Measurements from ENCODE around the gene CALD1.
A peak's percentile ranks its signal among the peaks of the same experiment; 100 is the strongest.

CALD1 gene

GRCh38 chr7:134927723-134928122 lies 148.3 kb downstream of the CALD1 start:
- no peak for DNase-seq (ENCODE audit: low read depth)

- DNase-seq (ENCODE audit: low read depth), result no peak
Observed at GRCh38 chr7:134928554-134928953, 149.1 kb downstream of the CALD1 start.

DNA sequence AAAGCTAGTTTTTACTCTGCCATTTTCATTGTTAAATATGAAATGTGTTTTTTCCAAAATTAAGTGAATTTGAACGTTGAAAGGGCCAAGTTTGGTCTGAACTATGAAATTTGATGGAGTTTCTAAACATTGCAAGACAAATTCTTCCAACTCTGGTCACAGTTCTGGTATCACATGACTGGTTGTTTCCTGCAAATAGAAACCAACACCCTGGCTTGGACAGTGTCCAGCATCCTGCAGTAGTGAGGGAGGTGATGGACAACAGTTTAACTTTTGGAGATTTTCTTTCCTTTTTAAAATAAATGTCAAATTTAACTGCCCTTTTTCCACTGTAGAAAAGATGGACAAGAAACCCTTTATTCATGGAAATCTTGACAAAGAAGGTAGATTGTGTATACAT lies 152.1 kb downstream of the CALD1 start:
- peak; percentile 54 for DNase-seq (ENCODE audit: low read depth)

GRCh38 chr7:134932707-134933370 lies 153.4 kb downstream of the CALD1 start:
- DNase-seq (ENCODE audit: low read depth), result peak; percentile 26

GRCh38 chr7:134933460-134934068 lies 154.1 kb downstream of the CALD1 start:
- no peak for DNase-seq (ENCODE audit: low read depth)

GRCh38 chr7:134935701-134936100 lies 156.3 kb downstream of the CALD1 start:
- no peak for DNase-seq (ENCODE audit: low read depth)

DNA sequence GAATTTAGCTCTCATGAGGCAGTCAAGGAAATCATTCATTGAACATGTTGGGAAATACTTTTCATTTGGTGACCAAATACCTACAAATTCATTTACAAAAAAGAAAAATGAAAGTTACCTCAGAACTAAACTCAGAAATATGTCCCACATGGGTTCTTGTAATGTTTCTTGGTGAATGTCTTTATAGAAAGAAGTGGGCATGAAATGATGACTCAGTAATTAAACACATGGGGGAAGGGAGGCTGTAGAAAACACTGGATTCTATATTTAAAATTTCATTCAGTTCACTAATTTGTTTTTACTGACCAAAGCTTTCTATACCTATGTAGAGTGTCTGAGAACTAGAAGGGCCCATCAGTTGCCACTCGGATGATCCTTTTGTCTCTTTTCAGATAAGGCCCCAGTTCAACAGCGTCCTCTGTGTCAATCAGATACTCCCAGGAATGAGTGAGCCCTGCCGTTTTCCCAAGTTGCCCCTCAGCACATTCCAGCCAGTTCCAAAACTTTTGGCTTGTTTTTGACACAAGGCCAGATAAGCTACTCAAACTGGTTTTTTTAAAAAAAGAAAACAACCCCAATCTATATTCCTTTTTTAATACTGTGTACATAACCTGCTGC lies 157.6 kb downstream of the CALD1 start:
- no peak for DNase-seq (ENCODE audit: low read depth)

DNA sequence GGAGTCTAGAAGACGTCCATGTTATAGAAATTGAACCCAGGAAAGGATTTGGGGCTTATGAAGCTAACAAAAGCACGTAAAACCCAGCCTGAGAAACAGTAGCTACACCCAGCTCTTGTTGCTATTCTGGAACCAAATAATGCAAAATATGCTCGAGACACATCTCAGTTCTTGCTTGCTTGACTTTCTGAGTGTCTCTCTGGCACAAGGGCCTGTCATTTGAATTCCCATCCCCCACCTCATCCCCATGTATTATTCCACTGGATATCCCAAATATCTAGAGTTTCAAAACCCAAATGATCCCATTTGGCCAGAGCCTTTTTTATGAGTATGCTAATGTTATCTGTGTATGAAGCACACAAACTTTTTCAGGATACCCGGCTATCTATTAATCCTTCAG lies 158.7 kb downstream of the CALD1 start:
- DNase-seq (ENCODE audit: low read depth), result no peak

DNA sequence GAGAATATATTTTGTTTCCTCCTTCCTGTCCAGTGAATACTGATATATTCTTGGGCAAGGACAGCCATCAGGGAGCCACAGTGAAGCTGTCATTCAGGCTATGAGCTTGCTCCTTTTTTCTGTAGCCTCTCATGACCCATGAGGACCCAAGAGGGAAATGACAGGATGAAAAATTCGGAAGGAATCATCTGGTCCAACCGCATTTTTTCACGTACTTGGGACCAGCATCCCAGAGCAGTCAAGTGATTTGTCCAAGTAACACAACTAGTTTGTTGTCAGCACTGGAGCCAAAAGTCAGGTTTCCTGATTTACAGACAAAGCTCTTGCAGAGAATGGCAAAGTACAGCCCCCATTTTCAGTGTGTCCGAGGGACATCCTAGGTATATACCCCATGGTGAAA lies 159.7 kb downstream of the CALD1 start:
- no peak for DNase-seq (ENCODE audit: low read depth)

GRCh38 chr7:134940729-134941128 lies 161.3 kb downstream of the CALD1 start:
- no peak for DNase-seq (ENCODE audit: low read depth)

DNA sequence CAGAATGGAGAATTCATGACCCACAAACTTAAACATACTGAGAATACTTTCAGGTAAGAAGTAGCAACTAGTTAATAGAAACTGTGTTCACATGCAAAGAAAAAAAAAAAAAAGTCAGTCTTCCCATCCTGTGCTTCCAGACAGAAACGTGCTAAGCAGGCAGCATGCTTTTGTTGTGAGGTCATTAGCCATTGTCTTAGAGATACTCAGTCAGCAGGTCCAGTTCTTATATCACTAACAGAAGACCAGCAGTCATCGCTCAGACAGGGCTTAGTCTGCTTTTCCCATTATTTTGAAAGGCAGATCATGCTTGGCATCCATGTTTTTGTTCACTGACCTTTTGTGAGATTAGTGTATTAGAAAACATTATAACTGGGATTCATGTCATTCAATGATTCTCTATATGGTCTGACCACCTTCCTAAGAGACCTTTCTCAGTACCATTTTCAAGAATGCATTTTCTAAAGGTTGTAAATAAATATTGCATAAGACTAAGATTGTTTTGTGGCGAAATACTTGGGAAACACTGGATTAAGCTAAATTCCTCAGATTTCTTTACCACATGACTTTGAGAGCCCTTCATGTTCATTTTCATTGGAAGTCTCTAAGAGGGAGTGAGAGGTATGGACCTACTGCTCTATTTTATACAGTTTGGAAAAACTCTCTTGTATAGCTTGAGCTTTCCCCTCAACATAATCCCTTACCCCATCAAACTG lies 161.9 kb downstream of the CALD1 start:
- DNase-seq (ENCODE audit: low read depth), result peak; percentile 50

DNA sequence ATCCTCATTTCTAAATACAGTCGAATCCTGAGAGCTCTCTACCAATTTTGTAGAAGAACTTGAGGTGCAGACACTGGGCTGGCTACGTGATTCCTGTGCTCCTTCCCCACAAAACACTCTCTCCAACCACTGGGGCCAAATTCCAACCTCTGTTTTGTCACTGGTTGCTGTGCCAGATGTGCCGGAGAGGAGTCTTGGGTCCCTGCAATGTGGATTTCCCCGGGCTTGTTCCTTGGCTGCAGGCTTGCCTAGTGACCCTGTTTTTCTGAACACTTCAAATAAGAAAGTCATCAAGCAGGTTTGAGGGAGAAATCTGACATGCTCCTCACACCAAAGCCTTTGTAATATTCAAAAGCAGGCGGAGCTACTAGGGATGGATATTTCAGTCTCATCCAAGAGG lies 162.5 kb downstream of the CALD1 start:
- DNase-seq (ENCODE audit: low read depth), result no peak

DNA sequence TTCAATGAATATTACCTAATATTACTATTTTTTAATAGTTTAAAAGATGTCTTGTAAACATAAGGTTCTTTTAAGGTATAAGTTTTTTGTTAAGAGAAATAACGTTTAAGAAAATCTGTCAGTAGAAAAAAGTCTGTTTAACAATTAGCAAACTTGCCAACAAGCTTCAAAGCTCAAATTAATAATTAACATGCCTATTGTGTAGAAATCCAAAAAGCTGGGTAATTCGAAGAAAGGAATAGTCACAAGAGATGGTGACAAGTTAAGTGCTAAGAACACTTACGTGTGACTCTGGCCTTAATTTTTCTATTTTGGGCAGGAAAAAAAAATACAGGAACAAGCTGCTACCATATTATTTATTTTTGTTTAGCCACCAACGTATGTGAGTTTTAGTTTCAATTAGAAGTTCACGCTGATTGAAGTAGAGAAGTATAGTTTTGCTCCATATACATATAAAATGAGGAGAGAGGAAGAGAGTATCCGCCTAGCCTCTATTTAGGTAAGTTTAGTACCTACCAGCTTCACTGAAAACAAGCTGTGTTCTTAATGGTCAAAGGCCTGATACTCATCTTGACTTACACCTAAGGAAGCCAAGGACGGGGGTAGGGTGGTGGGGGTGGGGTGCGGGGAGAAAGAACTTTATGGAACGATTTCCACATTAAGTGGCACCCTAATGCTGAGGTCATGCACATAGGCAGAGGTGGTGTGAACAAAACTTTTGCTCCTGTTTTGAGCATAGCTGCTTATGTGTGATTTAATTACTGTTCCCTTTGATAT lies 163.4 kb downstream of the CALD1 start:
- DNase-seq (ENCODE audit: low read depth), result no peak

DNA sequence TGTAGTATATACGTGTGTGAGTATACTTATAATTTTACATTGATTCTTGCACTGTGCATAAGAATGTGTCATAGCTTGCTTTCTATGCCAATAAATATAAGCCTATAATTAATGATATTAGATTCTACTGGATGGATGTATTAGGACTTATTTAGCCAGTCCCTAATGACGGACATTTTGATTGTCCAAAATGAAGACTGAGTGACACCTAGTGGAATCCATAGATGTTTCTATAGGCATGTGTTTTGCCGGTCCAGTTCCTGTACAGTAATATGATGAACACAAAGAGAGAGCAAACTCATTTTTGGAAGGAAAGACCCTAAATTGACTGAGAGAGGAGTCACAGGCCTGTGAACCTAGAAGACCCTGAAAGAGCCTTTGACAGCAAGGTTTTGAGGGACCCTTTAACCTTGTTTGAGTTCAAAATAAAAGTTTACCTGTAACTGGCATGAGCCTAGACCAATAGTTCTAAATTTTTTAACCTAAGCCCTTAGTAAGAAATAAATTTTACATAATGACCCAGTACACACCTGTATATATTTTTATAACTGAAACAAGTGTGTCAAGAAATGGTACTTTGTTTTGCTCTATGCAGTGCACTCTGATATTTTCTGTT lies 164.5 kb downstream of the CALD1 start:
- no peak for DNase-seq (ENCODE audit: low read depth)

DNA sequence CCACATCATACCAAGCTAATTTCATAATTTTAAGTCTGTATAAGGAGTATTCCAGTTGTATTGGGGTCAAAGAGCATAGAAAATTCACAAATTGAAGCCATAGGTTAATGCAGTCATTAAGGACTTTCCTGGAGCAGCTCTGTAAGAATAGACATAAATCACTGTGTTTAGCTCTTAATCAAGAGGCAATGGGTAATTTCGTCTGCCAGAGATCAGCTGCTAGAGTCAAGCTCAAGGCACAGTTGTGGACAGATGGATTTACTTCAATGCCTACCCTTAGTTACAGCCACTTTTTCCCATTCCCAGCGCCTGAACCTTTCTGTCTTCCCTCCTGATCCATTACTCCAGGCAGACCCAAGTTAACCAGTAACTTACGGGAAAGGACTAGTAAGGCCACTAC lies 166.3 kb downstream of the CALD1 start:
- DNase-seq (ENCODE audit: low read depth), result no peak

DNA sequence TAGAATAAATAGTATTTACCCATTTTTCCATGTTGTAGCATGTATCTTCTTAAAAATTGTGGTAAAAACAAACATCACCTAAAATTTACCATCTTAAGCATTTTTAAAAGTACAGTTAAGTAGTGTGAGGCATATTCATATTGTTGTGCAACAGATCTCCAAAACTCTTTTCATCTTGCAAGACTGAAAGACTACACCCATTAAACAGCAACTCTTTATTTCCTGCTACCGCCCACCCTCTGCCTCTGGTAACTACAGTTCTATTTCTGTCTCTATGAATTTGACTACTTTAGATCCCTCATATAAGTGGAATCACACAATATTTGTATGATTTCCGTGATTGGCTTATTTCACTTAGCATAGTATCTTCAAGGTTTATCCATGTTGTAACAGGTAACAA lies 166.8 kb downstream of the CALD1 start:
- DNase-seq (ENCODE audit: low read depth), result peak; percentile 45

- no peak for DNase-seq (ENCODE audit: low read depth)
Observed at GRCh38 chr7:134947329-134947728, 167.9 kb downstream of the CALD1 start.

DNA sequence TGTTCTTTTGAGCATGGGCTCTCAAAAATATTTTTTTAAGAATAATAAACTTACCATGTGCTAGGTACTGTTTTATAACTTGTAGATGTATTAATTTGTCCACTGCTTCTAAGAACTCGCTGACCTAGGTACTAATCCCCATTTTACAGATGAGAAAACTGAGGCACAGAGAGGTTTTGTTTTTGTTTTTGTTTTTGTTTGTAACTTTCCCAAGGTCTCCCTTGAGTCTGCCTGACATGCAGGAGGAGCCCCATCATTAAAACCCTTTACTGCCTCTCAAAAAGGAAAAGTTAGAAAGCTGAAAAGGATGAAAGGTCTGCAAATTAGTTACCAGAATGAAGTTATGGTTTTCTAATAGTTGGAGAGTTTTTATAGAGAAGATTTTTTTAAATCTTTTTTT lies 168.4 kb downstream of the CALD1 start:
- no peak for DNase-seq (ENCODE audit: low read depth)

DNA sequence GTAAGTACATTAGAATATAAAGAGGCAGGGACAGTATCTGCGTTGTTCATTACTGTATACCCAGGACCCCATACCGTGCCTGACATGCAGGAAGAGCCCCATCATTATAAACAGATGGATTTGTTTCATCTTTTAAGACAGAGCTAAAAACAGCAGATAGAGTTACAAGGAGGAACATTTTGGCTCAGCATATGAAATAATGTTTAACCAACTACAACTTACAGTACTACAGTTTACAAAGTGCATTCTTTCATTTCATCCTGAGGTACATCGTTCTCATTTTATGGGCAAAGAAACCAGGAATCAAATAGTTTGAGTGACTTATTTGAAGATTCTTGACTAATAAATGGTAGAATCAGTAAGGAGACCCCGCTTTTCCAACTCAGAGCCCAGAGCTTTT lies 168.8 kb downstream of the CALD1 start:
- DNase-seq (ENCODE audit: low read depth), result peak; percentile 24

GRCh38 chr7:134948736-134949135 lies 169.3 kb downstream of the CALD1 start:
- DNase-seq (ENCODE audit: low read depth), result peak; percentile 51

DNA sequence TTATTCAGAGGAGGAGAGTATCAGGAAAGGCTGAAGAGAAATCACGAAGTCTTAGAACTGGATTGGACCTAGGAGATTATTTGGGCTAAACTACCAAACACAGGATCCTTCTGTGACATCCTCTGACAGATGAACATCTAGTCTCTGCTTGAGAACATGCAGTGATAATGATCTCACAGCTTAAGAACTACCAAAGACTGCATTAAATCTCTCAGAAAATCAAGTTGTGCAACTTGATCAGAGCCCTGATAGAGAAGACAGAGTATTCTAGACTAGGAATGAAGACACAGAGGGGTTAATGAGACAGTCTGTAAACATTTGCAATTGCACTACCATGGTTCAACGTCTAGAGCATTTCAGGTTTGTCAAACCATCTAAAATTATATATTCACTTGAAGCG lies 169.7 kb downstream of the CALD1 start:
- no peak for DNase-seq (ENCODE audit: low read depth)
